SK-N-SH (cell line): Measurements from ENCODE around the gene RCOR2. TPM values are rescaled to one million over a fixed set of nuclear protein-coding genes. Genes with fewer than 3 reads are reported as not detected.

Source experiments
- CTCF ChIA-PET: fragments of 300-600, 350-600 bp; formaldehyde crosslinking; extraction: SDS; loops from one replicate; lab custom pipeline; 2021; lab: Yijun Ruan, JAX
- POLR2A ChIA-PET: fragments of 350-600 bp; sonication (Branson Sonifier 250); formaldehyde crosslinking; extraction: SDS; loops from one replicate; lab custom pipeline; 2020; ENCODE audit warnings: antibody characterized with exemption, inconsistent platforms; lab: Yijun Ruan, JAX
- DNase-seq: peaks from one replicate; pipeline ENCODE4 v3.0.0; 2012
- H2AFZ ChIP-seq: fragments of 200-600 bp; sonication (generic); 2 replicates; pipeline ENCODE4 v1.8.1; 2016; ENCODE audit warnings: antibody characterized with exemption, mild to moderate bottlenecking, low read depth
- H3F3A ChIP-seq: fragments of 200-600 bp; sonication (generic); replicated peaks from 2 replicates; pipeline ENCODE3; 2016; ENCODE audit warnings: antibody characterized with exemption, mild to moderate bottlenecking; ENCODE audit not compliant: insufficient read depth
- H3K27ac ChIP-seq, 2 experiments: fragments of 200-500 bp in 1 of 2; fragments of 200-600 bp in 1 of 2; sonication (Bioruptor generic) in 1 of 2; sonication (generic), shearing (Covaris generic) in 1 of 2; 2 replicates each; pipeline versions ENCODE4 v1.5.1 to v1.6.1; 2014 to 2016; ENCODE audit warnings: low read depth in 2 of 2, inconsistent platforms in 1 of 2, low read length in 1 of 2, mild to moderate bottlenecking in 1 of 2, mixed read lengths in 1 of 2
- H3K27me3 ChIP-seq: fragments of 200-600 bp; sonication (generic), shearing (Covaris generic); 2 replicates; pipeline ENCODE4 v1.6.1; 2016; ENCODE audit warnings: mixed run types; ENCODE audit not compliant: insufficient read depth
- H3K36me3 ChIP-seq, 2 experiments: fragments of 200-500 bp in 1 of 2; fragments of 200-600 bp in 1 of 2; sonication (Bioruptor generic) in 1 of 2; sonication (generic) in 1 of 2; replicated peaks in 1 of 2; 2 replicates each; pipeline versions ENCODE3 to v1.5.1; 2014 to 2016; ENCODE audit warnings: low read length in 1 of 2, mild to moderate bottlenecking in 1 of 2; ENCODE audit not compliant: insufficient read depth in 2 of 2, control insufficient read depth in 1 of 2
- H3K4me1 ChIP-seq, 2 experiments: fragments of 200-500 bp in 1 of 2; fragments of 200-600 bp in 1 of 2; sonication (Bioruptor generic) in 1 of 2; sonication (generic), shearing (Covaris generic) in 1 of 2; 2 replicates each; pipeline versions ENCODE4 v1.5.1 to v1.6.1; 2014 to 2016; ENCODE audit warnings: low read depth in 1 of 2, low read length in 1 of 2, mixed run types in 1 of 2; ENCODE audit not compliant: insufficient read depth in 2 of 2, control insufficient read depth in 1 of 2
- H3K4me2 ChIP-seq: fragments of 200-600 bp; sonication (generic), shearing (Covaris generic); 2 replicates; pipeline ENCODE4 v1.6.1; 2017; ENCODE audit warnings: mixed run types
- H3K4me3 ChIP-seq, 2 experiments: fragments of 200-500 bp in 1 of 2; fragments of 200-600 bp in 1 of 2; sonication (Bioruptor generic) in 1 of 2; sonication (generic), shearing (Covaris generic) in 1 of 2; 2 replicates each; pipeline versions ENCODE4 v1.5.1 to v1.8.1; 2014 to 2016; ENCODE audit warnings: low read depth in 2 of 2, inconsistent platforms in 1 of 2, low read length in 1 of 2, mild to moderate bottlenecking in 1 of 2, mixed read lengths in 1 of 2, moderate library complexity in 1 of 2
- H3K79me2 ChIP-seq: fragments of 200-600 bp; sonication (generic); 2 replicates; pipeline ENCODE4 v1.8.1; 2017; ENCODE audit warnings: mild to moderate bottlenecking; ENCODE audit not compliant: insufficient read depth
- H3K9ac ChIP-seq: fragments of 200-600 bp; sonication (generic); 2 replicates; pipeline ENCODE4 v1.6.1; 2017; ENCODE audit warnings: mixed run types
- H3K9me2 ChIP-seq: fragments of 200-600 bp; sonication (generic); 2 replicates; pipeline ENCODE4 v1.6.1; 2017; ENCODE audit warnings: mixed run types
- H3K9me3 ChIP-seq: fragments of 200-600 bp; sonication (generic); 2 replicates; pipeline ENCODE4 v1.6.1; 2017; ENCODE audit warnings: mixed run types, mild to moderate bottlenecking, moderate library complexity
- H4K20me1 ChIP-seq: fragments of 200-600 bp; sonication (generic); 2 replicates; pipeline ENCODE4 v1.6.1; 2017; ENCODE audit warnings: mild to moderate bottlenecking, mixed run types; ENCODE audit not compliant: insufficient read depth
- CHD2 ChIP-seq: fragments of 150-350 bp; IDR thresholded peaks from 2 replicates; pipeline ENCODE4 v1.6.1; 2018; ENCODE audit warnings: low read length; ENCODE audit not compliant: partially characterized antibody
- EP300 ChIP-seq, 2 experiments: IDR thresholded peaks; 2 replicates each; pipeline versions ENCODE4 v1.4.0 to v1.6.1; 2012; ENCODE audit warnings: borderline replicate concordance in 1 of 2, low read depth in 1 of 2, low read length in 1 of 2
- EZH2phosphoT487 ChIP-seq: fragments of 200-600 bp; sonication (generic); IDR thresholded peaks from 2 replicates; pipeline ENCODE4 v1.6.1; 2017; ENCODE audit warnings: low read depth, mixed run types, mild to moderate bottlenecking, antibody characterized with exemption, moderate library complexity, borderline replicate concordance
- FOSL2 ChIP-seq: IDR thresholded peaks from 2 replicates; pipeline ENCODE4 v1.4.0; 2012; ENCODE audit warnings: low read depth, mild to moderate bottlenecking, moderate library complexity, borderline replicate concordance
- FOXJ3 ChIP-seq: sonication (generic); formaldehyde crosslinking; IDR thresholded peaks from 2 replicates; pipeline ENCODE4 v1.5.1; 2020; ENCODE audit warnings: mild to moderate bottlenecking, missing genetic modification reagents
- FOXM1 ChIP-seq: IDR thresholded peaks from 2 replicates; pipeline ENCODE4 v1.4.0; 2012; ENCODE audit warnings: low read depth, mild to moderate bottlenecking
- MEF2A ChIP-seq: IDR thresholded peaks from 2 replicates; pipeline ENCODE4 v1.4.0; 2012; ENCODE audit warnings: low read depth, borderline replicate concordance
- NFIC ChIP-seq: IDR thresholded peaks from 2 replicates; pipeline ENCODE4 v1.4.0; 2012; ENCODE audit warnings: borderline replicate concordance
- NRF1 ChIP-seq: IDR thresholded peaks from 2 replicates; pipeline ENCODE4 v1.6.1; 2012; ENCODE audit warnings: low read depth, mild to moderate bottlenecking, low read length
- POLR2AphosphoS5 ChIP-seq: IDR thresholded peaks from 2 replicates; pipeline ENCODE4 v1.6.1; 2012; ENCODE audit warnings: low read depth, low read length
- RAD21 ChIP-seq: IDR thresholded peaks from 2 replicates; pipeline ENCODE4 v1.6.1; 2012; ENCODE audit warnings: mild to moderate bottlenecking, low read length
- SIN3A ChIP-seq: IDR thresholded peaks from 2 replicates; pipeline ENCODE4 v1.6.1; 2012; ENCODE audit warnings: low read depth, mild to moderate bottlenecking, low read length, moderate library complexity, borderline replicate concordance
- TEAD4 ChIP-seq: IDR thresholded peaks from 2 replicates; pipeline ENCODE4 v1.4.0; 2012; ENCODE audit warnings: mild to moderate bottlenecking, borderline replicate concordance; ENCODE audit not compliant: insufficient read depth
- YY1 ChIP-seq: IDR thresholded peaks from 2 replicates; pipeline ENCODE4 v1.4.0; 2012; ENCODE audit warnings: low read depth, mild to moderate bottlenecking
- WGBS: methylation state at CpG from one replicate; pipeline ENCODE4 v1.1.6; 2017; ENCODE audit warnings: low lambda C conversion rate; 5-methylcytosine and 5-hydroxymethylcytosine counted together
- polyA plus RNA-seq, 3 experiments: library from polyadenylated mRNA; depleted of rRNA; stranded (reverse); fragments of >200 nt; gene quantifications; 2 replicates each; pipeline ENCODE4 v1.2.3, GENCODE V29; 2012
- TF ChIP-seq, protein P1 (sequence below): fragments of 150-350 bp; IDR thresholded peaks from 2 replicates; pipeline ENCODE4 v1.6.1; 2016; ENCODE audit warnings: mild to moderate bottlenecking, low read depth, low read length
- TF ChIP-seq, protein P2 (sequence below): IDR thresholded peaks from 2 replicates; pipeline ENCODE4 v1.4.0; 2012; ENCODE audit warnings: low read depth
- TF ChIP-seq, protein P3 (sequence below): IDR thresholded peaks from 2 replicates; pipeline ENCODE4; 2012

RCOR2 gene
- polyA plus RNA-seq, 1 of the 3 experiments (the other 2 are of a cell fraction), result 1.1 TPM

DNA sequence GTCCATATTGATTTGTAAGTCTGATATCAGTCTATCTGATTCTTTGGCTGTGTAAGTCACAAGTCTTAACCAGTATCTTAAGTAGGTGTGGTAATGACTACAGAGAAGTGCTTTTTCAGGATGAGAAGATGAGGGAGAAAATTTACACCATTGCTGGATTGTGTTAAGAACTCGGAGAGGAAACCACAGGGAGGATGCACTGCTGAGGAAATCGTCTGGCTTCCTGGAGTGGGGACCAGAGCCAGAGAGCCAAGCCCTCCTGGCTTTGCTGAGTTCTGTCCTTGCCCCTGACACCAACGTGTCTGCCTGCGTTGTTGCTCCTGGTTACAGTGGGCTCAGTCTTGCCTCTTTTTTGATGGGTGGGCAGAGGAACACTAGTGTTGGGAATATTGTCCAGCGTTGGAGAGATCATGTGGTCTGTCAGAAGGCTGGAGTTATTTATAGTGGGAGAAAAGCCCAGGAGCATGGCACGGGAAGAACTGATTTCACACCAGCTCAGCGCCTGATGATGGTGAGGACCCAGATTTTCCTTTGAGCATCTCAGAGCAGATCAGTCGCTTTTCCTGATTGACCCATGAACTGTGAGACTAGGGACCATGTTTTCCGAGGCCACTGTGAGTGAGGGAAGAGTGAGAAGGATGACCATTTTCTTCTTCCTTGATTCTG lies 48.4 kb downstream of the RCOR2 start (continued):
- TF ChIP-seq RAD21, result no peak
- no peak for TF ChIP-seq NRF1
- TF ChIP-seq YY1, result no peak
- no peak for TF ChIP-seq EZH2phosphoT487
- no peak for TF ChIP-seq POLR2AphosphoS5
- no peak for TF ChIP-seq FOXJ3 (CRISPR knock-in tag)
- no peak for TF ChIP-seq TEAD4
- TF ChIP-seq EP300 (IDR thresholded peaks at IDR 0.05; ENCODE audit: borderline replicate concordance in 1 of 2, low read depth in 1 of 2, low read length in 1 of 2), result no peak
- no peak for TF ChIP-seq FOSL2
- no peak for TF ChIP-seq MEF2A
- TF ChIP-seq, protein P1, sequence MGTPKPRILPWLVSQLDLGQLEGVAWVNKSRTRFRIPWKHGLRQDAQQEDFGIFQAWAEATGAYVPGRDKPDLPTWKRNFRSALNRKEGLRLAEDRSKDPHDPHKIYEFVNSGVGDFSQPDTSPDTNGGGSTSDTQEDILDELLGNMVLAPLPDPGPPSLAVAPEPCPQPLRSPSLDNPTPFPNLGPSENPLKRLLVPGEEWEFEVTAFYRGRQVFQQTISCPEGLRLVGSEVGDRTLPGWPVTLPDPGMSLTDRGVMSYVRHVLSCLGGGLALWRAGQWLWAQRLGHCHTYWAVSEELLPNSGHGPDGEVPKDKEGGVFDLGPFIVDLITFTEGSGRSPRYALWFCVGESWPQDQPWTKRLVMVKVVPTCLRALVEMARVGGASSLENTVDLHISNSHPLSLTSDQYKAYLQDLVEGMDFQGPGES, result no peak
- TF ChIP-seq NFIC, result no peak
- no peak for TF ChIP-seq SIN3A

DNA sequence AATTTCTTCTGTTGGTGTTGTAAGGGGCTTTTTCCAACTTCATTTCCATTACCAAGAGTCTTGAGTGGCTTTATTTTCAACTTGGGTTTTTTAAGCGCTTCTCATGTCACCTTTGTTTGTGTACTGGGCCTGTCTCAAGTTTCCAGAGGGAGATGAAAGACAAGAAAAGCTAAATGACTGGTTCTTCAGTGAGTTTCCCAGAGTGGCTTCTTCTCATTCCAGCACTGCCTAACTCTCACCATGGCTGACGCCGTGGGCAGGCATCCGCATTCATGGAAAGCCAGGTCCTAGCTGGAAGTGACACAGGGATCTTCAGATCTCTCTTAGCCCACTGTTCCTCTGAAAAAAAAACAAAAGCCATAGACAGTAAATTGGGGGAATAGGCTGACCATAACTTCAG lies 49.5 kb downstream of the RCOR2 start:
- Histone ChIP-seq H4K20me1 (peaks cover 74% of the 10 kb centered on the region), H3K9me3 (no peaks in the 10 kb centered on the region), H3K36me3 (peaks cover 0 to 3% of the 10 kb centered on the region in 2 experiments), H3K9me2 (no peaks in the 10 kb centered on the region), H3K27ac (no peak overlapping the region), H3K27me3 (no peaks in the 10 kb centered on the region), H3K9ac (no peak overlapping the region), H3K4me2 (no peak overlapping the region), H3K4me1 (peaks cover 31 to 32% of the 10 kb centered on the region in 2 experiments; a peak in 3 of 4 replicates), H3K79me2 (peaks cover 71% of the 10 kb centered on the region), H3F3A (no peaks in the 10 kb centered on the region), H2AFZ (no peak overlapping the region), H3K4me3 (no peak overlapping the region)
- DNase-seq, result no peak
- CTCF ChIA-PET, result interaction anchor here (5.4 kb wide), 1 partner anchor 30 kb away, joined by 23 read pairs; the partner anchor contains the start of gene MARK2
- WGBS, result 97% methylated on average over 4 of the region's 4 CpGs
- no peak for TF ChIP-seq MEF2A
- TF ChIP-seq NFIC, result no peak
- no peak for TF ChIP-seq YY1
- TF ChIP-seq FOSL2, result no peak
- no peak for TF ChIP-seq FOXM1
- TF ChIP-seq RAD21, result no peak
- TF ChIP-seq, protein P2, sequence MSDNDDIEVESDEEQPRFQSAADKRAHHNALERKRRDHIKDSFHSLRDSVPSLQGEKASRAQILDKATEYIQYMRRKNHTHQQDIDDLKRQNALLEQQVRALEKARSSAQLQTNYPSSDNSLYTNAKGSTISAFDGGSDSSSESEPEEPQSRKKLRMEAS, result no peak
- no peak for TF ChIP-seq TEAD4
- no peak for TF ChIP-seq NRF1
- no peak for TF ChIP-seq POLR2AphosphoS5
- TF ChIP-seq, protein P3, sequence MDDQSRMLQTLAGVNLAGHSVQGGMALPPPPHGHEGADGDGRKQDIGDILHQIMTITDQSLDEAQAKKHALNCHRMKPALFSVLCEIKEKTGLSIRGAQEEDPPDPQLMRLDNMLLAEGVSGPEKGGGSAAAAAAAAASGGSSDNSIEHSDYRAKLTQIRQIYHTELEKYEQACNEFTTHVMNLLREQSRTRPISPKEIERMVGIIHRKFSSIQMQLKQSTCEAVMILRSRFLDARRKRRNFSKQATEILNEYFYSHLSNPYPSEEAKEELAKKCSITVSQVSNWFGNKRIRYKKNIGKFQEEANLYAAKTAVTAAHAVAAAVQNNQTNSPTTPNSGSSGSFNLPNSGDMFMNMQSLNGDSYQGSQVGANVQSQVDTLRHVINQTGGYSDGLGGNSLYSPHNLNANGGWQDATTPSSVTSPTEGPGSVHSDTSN, result no peak
- no peak for TF ChIP-seq CHD2
- POLR2A ChIA-PET, result no interaction called here
